GM18519 (cell line): Measurements from ENCODE around the gene CTPS2.
"Not testable (repeated sequence)": the region's sequence is repeated elsewhere in the genome, so short reads cannot be mapped to it uniquely, and the experiment has no call there.

Experiments used
- ATAC-seq: cut with Tn5 transposase; IDR thresholded peaks from one replicate; pipeline ENCODE4 v1.9.1; 2021; ENCODE audit warnings: mild to moderate bottlenecking, moderate library complexity; ENCODE audit not compliant: unreplicated experiment, low FRiP score

Gene CTPS2

DNA sequence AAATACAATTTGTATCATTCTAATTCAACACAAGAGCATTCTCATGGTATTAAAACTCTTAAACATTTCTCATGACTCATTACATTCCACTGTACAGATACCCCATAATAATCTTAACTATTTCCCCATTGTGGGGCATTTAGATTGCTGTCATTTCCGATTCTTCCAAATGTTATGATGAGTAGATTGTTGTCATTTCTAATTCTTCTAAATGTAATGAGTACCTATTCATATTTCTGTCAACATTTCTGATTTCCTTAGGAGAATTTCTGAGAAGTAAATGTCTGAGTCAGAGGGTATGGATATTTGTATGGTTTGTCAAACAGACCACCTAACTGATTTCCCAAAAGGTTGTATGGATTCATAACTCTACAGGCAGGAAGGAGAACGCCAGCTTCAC is 54.2 kb downstream of the CTPS2 start:
- ATAC-seq = no peak

DNA sequence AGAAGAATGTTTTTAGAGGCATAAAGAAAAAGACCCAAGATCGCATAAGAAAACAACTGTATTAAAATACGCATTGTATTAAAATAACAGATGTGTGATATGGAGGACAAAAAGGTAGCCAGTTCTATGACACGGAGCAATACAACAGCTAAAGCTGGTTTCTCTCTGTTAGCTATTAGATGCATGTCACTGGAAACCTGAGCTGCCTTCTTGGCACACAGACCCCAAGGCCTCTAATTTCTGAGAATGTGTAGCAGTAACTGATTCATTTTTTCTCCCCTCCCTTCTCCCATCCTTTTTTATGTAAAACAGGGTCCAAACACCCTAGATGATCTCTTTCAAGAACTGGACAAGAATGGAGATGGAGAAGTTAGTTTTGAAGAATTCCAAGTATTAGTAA is 58.4 kb downstream of the CTPS2 start:
- no peak for ATAC-seq

DNA sequence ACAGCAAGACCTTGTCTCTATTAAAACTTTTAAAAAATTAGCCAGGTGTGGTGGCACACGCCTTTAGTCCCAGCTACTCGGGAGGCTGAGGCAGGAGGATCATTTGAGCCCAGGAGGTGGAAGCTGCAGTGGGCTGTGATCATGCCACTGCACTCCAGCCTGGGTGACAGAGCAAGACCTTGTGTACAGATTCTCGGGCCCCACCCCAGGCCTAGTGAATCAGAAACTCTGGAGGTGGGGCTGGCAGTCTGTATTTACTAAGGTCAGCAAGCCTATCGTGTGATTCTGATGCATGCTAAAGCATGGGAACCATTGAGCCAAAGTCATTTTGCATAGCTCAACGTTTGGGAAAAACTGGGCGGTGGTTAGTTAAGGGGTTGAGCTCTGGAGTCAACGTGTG is 59.0 kb downstream of the CTPS2 start:
- no peak for ATAC-seq

DNA sequence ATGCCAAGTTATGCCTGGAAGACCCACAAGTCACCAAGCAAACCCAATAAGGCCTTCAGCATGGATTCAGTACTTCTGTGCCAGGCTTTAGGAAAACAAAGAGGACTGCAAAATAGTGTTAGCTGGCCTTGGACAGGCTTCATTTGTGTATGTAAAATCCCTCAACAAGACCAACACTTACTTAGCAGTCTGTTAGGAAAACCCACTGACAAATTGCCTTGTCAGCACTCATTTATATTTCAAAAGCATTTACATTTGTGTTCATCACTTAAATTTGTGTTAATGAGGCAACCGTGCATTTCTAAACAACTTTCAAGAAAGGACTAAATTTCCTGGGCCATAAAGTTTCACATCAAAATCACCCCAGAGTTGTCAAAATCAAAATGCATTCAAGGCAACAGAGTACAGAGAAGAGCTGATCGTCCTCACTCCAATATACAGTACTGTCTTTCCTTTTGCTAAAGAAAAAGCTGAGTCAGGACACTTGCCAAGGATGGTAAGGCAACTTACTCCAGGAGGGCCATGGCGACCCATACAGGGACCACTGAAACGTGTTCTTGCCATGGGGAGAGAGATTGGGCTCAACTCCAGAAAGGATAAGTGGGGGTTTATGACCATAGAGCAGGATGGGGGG is 61.0 kb downstream of the CTPS2 start:
- no peak for ATAC-seq

DNA sequence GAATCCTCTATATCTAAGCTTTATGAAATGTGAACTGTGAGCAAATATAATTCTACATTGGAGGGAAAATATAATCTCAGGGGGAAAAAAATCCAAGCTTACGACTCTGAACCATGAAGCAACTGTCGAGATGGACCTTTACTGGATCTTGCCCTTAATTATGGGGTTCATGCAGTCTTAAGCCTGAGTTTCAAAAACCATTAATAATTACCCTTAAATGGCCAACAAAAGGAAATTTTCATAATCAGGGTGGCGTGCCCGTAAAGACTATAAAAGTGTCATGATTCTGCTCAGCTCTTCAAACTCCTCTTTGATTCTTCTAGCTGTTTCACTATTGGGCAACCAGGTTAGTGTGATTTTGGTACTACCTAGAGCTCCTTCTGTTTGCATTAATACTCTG is 62.6 kb downstream of the CTPS2 start, which contains the start of gene S100G:
S100G (plus strand) TSS at position 301 of the 400 bp plus-strand sequence. CDS start 849 bp downstream, outside the sequence.
- no peak for ATAC-seq

DNA sequence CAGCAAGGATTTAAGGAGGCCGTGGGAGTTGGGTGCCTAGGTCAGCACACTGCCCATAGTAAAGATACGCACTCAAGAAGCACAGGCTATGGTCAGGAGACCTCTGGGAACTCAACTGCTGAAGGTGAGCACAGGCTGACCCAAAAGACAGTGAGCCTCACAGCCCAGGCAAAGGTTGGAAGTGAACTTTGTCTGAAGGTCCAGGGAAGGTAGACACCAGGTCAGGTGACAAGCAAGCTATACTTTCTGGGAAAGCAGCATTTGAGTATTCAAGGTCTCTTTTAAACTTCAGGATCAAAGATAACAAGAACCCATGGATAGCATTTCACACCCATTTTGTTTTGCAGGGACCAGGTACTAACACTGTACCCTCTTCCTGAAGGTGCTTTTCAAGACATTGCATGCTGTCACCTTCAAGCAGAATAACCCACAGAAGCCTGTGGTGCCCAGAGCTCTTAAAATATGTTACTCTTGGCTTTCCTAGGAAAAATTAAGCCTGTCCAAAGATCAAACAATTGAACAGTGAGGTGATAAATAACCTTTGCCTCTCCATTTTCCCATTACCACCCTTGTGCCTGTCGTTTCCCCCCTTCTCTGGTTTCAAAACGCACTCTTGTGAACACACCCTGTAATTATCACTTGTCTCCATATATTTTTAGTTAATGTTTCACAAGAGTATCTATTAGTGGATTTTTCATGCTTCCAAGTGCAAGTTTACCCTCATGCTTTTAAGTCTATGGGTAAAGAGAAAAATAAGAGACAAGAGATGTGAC is 65.9 kb downstream of the CTPS2 start:
- ATAC-seq = no peak

DNA sequence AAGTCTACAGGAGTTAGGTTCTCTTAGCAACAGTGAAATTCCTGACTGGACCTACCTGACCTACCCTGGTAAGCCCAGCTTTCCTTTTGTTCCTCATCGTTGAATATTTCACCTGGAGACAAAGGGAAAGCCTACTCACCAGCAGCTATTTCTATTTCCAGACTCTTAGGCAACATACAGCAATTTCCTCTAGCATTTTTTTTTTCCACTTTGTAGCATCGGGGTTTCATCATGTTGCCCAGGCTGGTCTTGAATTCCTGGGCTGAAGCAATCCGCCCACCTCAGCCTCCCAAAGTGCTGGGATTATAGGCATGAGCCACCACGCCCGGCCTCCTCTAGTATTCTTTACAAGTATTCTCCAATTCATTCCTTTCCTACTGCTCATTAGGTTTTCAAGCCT is 69.3 kb downstream of the CTPS2 start:
- ATAC-seq = no peak

DNA sequence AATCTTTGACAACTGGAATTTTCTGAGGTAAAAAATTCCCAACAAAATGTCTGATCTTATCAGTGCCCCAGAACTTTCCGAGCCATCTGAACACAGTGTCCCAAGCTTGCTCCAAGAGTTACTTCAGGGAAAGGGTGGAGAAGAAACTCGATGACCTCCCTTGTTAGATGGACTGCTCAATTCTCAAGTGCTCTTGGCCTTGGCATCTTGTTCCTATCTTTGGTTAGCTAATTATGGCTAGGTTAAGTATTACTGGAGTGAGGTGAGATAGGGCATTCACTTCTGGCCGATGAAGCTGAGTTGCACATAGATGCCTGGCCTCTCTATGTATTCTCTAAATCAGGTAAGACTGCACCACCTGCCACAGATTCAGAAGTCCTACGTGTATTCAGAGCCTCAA is 71.6 kb downstream of the CTPS2 start:
- no peak for ATAC-seq

DNA sequence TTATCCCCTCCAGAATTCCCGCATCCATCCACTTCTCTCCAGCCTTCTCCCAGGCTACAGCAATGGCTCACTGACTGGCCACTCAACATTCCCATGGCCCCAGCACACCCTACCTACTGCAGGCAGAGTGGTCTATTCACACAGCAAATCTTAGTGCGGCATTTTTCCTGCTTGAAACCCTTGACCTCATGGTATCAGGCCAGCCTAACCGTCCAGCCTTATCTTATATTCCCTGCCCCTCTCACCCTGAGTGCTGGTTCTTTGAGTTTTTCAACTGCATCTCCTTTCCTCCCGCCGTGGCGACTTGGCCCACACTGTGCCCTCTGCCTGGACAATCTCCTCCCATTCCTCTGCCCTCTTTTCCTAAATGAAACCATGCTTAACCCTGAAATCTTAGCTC is 72.5 kb downstream of the CTPS2 start:
- no peak for ATAC-seq

DNA sequence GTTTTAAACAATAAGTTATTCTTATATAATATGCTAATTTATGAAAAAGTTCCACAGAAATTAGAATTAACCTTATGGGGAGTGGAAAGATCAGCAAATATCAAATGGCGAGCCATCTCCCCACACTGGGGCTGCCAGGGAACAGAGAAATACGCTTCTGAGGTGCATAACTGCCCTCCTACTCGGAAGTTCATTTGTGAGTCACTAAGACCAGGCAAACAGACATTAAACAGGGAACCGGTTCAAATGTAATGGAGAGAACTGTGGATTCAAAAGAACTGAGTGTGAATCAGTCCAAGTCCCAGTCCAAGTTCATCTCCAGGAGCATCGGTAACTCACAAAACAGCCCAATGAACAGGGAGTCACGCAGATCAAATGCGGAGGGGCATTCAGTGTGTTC is 73.9 kb downstream of the CTPS2 start:
- ATAC-seq = no peak

DNA sequence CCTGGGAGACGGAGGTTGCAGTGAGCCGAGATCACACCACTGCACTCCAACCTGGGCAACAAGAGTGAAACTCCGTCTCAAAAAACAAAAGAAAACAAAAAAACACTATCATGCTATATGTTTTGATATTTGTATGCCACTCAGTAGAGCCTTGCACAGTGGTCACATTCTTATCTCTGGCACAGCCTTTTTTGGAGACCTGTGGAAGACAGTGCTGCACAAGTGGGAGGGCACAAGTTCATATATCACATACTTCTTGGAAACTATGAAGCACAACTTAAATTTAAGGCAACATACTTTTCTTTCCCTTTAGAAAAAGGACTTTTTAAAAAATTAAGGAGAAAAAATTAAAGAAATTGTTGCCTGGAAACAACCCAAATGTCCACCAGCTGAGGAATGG is 76.9 kb downstream of the CTPS2 start:
- ATAC-seq = no peak

DNA sequence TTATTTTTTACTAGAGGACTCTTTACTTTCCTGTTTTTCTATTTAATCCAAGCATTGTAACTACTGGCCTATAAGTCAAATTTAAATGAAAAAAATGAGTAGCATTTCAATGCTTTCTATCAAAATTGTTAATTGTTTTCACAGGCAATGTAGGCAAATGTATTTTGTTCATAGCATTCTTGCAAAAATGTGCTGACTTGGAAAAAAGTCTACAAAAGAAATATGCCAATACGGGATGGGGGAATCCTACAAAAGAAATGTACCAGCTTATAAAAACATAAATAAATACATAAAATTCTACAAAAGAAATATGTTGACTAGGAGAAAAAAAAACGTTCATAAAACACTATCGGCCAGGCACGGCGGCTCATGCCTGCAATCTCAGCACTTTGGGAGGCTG is 77.4 kb downstream of the CTPS2 start:
- no peak for ATAC-seq

DNA sequence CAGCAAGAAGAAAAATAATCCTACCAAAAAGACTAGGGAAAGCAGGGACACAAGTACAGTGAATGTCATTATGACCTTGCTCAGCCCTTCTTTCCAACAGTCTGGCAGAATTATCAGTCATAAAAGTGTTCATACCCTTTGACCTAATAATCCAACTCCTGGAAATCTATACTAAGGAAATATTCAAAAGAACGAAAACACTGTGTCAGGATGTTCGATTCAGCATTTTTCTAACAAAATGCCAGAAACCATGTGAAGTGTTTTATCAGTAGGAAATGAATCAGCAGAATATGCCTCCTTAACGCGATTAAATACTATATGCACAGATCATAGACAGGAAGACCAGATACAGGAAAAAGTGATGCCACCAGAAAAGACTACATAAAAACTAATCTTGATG is 78.7 kb downstream of the CTPS2 start:
- ATAC-seq = no peak

DNA sequence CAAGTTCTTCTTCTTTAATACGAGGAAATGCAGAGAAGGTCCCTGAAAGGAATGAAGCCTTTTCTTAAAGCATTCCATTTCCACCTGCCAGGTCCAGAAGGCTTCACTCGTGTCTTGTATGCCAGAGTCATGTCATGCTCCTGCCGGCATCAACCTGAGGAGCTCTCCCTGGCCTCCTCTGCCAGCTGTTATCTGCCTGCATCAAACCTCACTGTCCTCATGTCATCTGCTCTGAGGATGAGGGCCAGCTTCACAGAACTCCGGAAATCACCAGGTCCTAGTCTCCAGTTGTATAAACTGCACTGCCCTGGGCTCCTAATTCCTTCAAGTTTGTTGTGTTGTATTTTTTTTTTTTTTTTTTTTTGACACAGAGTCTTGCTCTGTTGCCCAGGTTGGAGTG is 82.6 kb downstream of the CTPS2 start:
- no peak for ATAC-seq

DNA sequence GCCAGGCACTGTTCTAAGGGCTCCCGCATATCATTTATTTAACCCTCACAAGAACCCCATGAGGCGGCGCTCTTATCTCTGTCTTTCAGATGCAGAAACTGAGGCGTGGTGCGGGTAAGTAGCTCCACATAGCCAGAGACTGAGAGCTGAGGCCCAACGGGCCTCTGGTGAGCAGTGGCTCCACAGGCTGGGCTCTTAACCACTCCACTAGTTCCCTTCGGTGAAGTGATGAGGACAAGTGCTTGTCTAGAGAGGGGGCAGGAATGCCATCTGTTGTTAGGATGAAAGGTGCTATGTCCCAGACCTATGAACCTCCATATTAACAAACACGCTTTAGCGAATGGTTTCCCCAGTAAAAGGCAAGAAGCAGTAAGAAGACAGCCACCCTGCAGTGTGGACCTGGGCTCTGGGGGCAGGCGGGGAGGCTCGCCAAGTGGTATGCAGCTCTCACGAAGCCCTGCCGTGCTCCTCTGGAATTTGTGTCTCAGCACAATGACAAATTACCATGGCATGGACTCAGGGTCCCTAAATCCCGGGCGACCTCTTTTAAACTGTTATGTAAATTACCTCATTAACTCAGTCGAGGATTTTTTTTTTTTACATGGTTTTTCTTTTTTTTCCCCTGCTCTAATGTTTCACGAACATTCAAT is 83.4 kb downstream of the CTPS2 start:
- no peak for ATAC-seq

DNA sequence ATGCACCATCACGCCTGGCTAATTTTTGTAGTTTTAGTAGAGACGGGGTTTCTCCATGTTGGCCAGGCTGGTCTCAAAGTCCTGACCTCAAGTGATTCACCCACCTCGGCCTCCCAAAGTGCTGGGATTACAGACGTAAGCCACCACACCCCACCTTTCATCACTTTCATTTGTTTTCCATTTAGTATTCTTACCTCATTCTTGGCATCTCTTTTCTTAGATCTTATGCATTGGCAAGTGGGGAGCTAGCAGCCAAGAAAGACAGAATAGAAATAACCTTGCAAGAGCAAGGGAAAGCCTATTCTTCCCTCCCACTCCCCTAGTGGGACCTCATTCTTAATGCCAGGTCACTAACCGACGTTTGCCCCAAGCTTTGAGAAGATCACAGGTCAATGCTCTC is 84.0 kb downstream of the CTPS2 start:
- not testable (repeated sequence) for ATAC-seq

DNA sequence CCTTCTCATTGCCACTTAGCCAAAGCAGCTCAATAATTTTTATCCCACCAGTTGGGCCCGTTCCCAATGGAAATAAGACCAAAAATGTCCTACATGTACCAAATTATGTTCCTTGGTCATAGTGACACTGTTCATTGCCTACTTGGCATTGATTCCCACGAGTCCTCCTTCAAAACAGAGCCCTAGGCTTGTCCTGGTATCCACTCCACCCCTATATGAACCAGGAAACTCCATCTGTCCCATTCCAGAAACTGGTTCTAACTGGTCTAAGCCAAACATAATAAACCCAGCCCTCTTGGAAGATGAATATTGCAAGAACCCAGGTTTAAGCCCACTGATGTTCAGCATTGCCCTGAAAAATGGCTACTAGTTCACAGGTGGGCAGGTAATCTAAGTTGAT is 93.4 kb downstream of the CTPS2 start:
- ATAC-seq = no peak

DNA sequence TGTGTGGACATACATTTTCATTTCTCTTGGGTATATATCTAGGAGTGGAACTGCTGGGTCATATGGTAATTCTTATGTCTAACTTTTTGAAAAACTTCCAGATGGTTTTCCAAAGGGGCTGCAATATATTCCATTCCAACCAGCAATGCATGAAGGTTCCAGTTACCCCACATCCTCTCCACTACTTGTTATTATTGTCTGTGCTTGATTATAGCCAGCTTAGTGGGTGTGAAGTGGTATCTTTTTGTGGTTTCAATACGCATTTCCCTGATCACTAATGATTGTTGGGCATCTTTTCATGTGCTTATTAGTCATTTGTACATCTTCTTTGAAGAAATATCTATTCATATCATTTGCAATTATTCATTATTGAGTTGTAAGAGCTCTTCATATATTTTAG is 94.0 kb downstream of the CTPS2 start:
- no peak for ATAC-seq

DNA sequence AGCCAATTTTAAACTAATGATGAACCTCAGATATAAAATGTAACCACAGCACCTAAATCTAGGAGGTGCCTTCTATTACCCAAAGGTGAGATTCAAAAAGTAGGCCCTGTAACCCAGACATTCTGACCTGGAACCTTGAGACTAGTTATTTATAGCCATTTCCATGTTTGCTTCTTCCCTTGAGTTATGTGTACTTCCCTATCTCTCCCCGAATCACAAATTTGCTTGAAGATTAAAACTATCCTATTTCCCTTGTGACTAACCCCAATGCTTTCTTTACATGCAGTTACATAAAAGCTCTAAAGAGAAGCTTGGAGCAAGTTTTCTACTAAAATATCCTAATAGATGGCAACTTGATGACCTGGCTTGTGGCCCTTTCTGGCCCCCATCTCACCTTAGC is 95.1 kb downstream of the CTPS2 start:
- no peak for ATAC-seq

DNA sequence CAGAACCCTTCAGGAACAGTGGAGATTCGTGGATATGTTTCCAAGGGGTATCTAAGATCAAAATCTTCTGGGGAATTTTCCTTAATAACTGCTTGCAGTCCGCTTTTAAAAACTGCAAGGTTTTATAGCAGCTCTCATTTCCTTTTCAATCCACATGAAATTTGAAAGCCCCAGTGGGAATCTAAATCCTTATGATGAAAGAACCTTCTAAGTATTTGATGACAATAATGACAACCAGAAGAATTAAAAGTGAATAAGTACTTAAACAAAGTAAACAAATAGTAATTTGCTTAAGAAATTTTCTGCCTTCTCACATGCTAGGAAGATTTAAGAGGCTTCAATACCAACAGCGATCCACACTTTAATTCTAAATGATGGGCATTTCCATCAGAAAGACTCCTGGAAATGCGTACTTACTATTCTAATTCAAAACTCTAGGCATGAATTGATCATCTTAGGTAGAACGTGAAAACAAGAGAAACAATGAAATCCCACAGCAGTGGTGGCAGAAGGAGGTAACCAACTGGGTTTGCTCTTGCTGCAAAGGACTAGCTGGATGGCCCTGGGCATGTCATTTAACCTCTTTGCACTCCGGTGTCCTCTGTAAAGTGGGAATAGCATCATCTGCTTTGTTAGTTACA is 100.1 kb downstream of the CTPS2 start:
- no peak for ATAC-seq

DNA sequence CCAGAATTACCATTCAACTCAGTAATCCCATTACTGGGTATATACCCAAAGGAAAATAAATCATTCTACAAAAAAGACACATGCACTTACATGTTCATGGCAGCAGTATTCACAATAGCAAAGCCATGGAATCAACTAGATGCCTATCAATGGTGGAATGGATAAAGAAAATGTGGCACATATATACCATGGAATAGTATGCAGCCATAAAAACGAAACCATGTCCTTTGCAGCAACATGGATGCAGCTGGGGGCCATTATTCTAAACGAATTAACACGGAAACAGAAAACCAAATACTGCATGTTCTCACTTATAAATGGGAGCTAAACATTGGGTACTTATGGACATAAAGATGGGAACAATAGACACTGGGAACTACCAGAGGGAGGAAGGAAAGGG is 101.8 kb downstream of the CTPS2 start:
- not testable (repeated sequence) for ATAC-seq
